ENCODE data around the gene PLCD4. TPM values are rescaled to one million over a fixed set of nuclear protein-coding genes. Genes with fewer than 3 reads are reported as not detected.

PLCD4 gene
- total RNA-seq, 1 donor from 2014 or later, result 1.9 TPM

- peaks cover 56 to 65% of the 10 kb centered on the region in 2 donors for H3K36me3 ChIP-seq
Observed at GRCh38 chr2:218635719-218636118, 28.0 kb downstream of the PLCD4 start.

GRCh38 chr2:218638372-218638771 is 30.7 kb downstream of the PLCD4 start:
- intact Hi-C loops (cut with DNase I), result no loop called here
- no peak for DNase-seq (ENCODE audit: low spot score in 2 of 2)
- H3K27ac ChIP-seq, result no peak overlapping the region
- no peak overlapping the region for H3K4me3 ChIP-seq
- no peaks in the 10 kb centered on the region for H3K27me3 ChIP-seq
- no peaks in the 10 kb centered on the region for H3K9me3 ChIP-seq
- peaks cover 79 to 91% of the 10 kb centered on the region in 2 donors for H3K36me3 ChIP-seq
- no peaks in the 10 kb centered on the region for H3K4me1 ChIP-seq
- TF ChIP-seq CTCF (IDR thresholded peaks at IDR 0.05), result no peak

More at GRCh38 chr2:218635719-218636118, 28.0 kb downstream of the PLCD4 start:
- Histone ChIP-seq H3K4me1 (no peaks in the 10 kb centered on the region), H3K9me3 (no peaks in the 10 kb centered on the region), H3K27ac (no peak overlapping the region), H3K4me3 (no peak overlapping the region), H3K27me3 (no peaks in the 10 kb centered on the region)
- intact Hi-C loops (cut with DNase I), result no loop called here
- no peak for DNase-seq (ENCODE audit: low spot score in 2 of 2)
- TF ChIP-seq CTCF (IDR thresholded peaks at IDR 0.05), result no peak

GRCh38 chr2:218642121-218642656 is 34.5 kb downstream of the PLCD4 start:
- Histone ChIP-seq H3K27ac (no peak overlapping the region), H3K36me3 (peaks cover 93 to 95% of the 10 kb centered on the region in 2 donors), H3K4me1 (no peaks in the 10 kb centered on the region), H3K4me3 (no peak overlapping the region), H3K27me3 (no peaks in the 10 kb centered on the region), H3K9me3 (no peaks in the 10 kb centered on the region)
- intact Hi-C loops (cut with DNase I), result no loop called here
- DNase-seq (ENCODE audit: low spot score in 2 of 2), result no peak
- TF ChIP-seq CTCF (IDR thresholded peaks at IDR 0.05), result no peak

GRCh38 chr2:218642786-218643185 is 35.1 kb downstream of the PLCD4 start:
- no peak for DNase-seq (ENCODE audit: low spot score in 2 of 2)
- intact Hi-C loops (cut with DNase I), result no loop called here
- no peak overlapping the region for H3K4me3 ChIP-seq

GRCh38 chr2:218643751-218644310 is 36.1 kb downstream of the PLCD4 start:
- DNase-seq (ENCODE audit: low spot score in 2 of 2), result no peak
- Histone ChIP-seq H3K4me3 (no peak overlapping the region), H3K9me3 (no peaks in the 10 kb centered on the region), H3K27ac (no peak overlapping the region), H3K4me1 (no peaks in the 10 kb centered on the region), H3K27me3 (no peaks in the 10 kb centered on the region), H3K36me3 (peaks cover 92 to 95% of the 10 kb centered on the region in 2 donors)
- intact Hi-C loops (cut with DNase I), result no loop called here
- no peak for TF ChIP-seq CTCF (IDR thresholded peaks at IDR 0.05)

More at GRCh38 chr2:218642786-218643185, 35.1 kb downstream of the PLCD4 start:
- Histone ChIP-seq H3K27me3 (no peaks in the 10 kb centered on the region), H3K36me3 (peaks cover 92 to 95% of the 10 kb centered on the region in 2 donors), H3K4me1 (no peaks in the 10 kb centered on the region), H3K27ac (no peak overlapping the region), H3K9me3 (no peaks in the 10 kb centered on the region)
- TF ChIP-seq CTCF (IDR thresholded peaks at IDR 0.05), result no peak

Measured in ascending aorta (tissue), 2 donors.